Neural cell (in vitro differentiated cells): ENCODE data around the gene SEC24D. TPM values are rescaled to one million over a fixed set of nuclear protein-coding genes. Genes with fewer than 3 reads are reported as not detected.
A peak's percentile ranks its signal among the peaks of the same experiment; 100 is the strongest.

Source experiments
- H2AFZ ChIP-seq: fragments of 200-600, 300-800 bp; sonication (generic), shearing (Covaris generic); 2 replicates; pipeline ENCODE4 v1.6.0; 2014; ENCODE audit warnings: low read depth, mild to moderate bottlenecking, antibody characterized with exemption, low read length, moderate library complexity
- H3F3A ChIP-seq: fragments of 200-600 bp; shearing (Covaris generic); 2 replicates; pipeline ENCODE4 v1.6.1; 2016; ENCODE audit warnings: mild to moderate bottlenecking, moderate library complexity, mixed read lengths, antibody characterized with exemption, low read length; ENCODE audit not compliant: insufficient read depth, poor library complexity, severe bottlenecking
- H3K27ac ChIP-seq: fragments of 200-600, 300-800 bp; sonication (generic), shearing (Covaris generic); 2 replicates; pipeline ENCODE4 v1.5.1; 2014; ENCODE audit warnings: mild to moderate bottlenecking, low read length, moderate library complexity
- H3K27me3 ChIP-seq: fragments of 300-800, 200-600 bp; sonication (generic), shearing (Covaris generic); 2 replicates; pipeline ENCODE4 v1.6.0; 2014; ENCODE audit warnings: mild to moderate bottlenecking, low read depth, low read length, moderate library complexity; ENCODE audit not compliant: insufficient read depth
- H3K36me3 ChIP-seq: fragments of 300-800, 200-600 bp; sonication (generic), shearing (Covaris generic); 2 replicates; pipeline ENCODE4 v1.5.1; 2014; ENCODE audit warnings: mild to moderate bottlenecking, antibody characterized with exemption, low read length, moderate library complexity; ENCODE audit not compliant: insufficient read depth
- H3K4me2 ChIP-seq: fragments of 300-800, 200-600 bp; sonication (generic), shearing (Covaris generic); 2 replicates; pipeline ENCODE4 v1.6.0; 2014; ENCODE audit warnings: mild to moderate bottlenecking, low read length
- H3K4me3 ChIP-seq: fragments of 300-800, 200-600 bp; sonication (generic), shearing (Covaris generic); 2 replicates; pipeline ENCODE4 v1.5.1; 2014; ENCODE audit warnings: mild to moderate bottlenecking, low read length, moderate library complexity
- H3K79me2 ChIP-seq: fragments of 200-600 bp; shearing (Covaris generic); replicated peaks from 2 replicates; pipeline ENCODE4 v1.6.0; 2014; ENCODE audit warnings: mild to moderate bottlenecking, low read length, moderate library complexity; ENCODE audit not compliant: insufficient read depth
- H3K9ac ChIP-seq: fragments of 300-800, 200-600 bp; sonication (generic), shearing (Covaris generic); 2 replicates; pipeline ENCODE4 v1.6.1; 2016; ENCODE audit warnings: mild to moderate bottlenecking, low read length, mixed read lengths
- H3K9me2 ChIP-seq: fragments of 200-600 bp; shearing (Covaris generic); 2 replicates; pipeline ENCODE4 v1.6.1; 2016; ENCODE audit warnings: mild to moderate bottlenecking, low read length, mixed read lengths; ENCODE audit not compliant: insufficient read depth
- H3K9me3 ChIP-seq: fragments of 200-600, 300-800 bp; sonication (generic), shearing (Covaris generic); 2 replicates; pipeline ENCODE4 v1.6.1; 2016; ENCODE audit warnings: mild to moderate bottlenecking, mixed run types, low read length, moderate library complexity, mixed read lengths
- H4K20me1 ChIP-seq: fragments of 200-600 bp; shearing (Covaris generic); 2 replicates; pipeline ENCODE4 v1.6.1; 2016; ENCODE audit warnings: mild to moderate bottlenecking, mixed run types; ENCODE audit not compliant: insufficient read depth
- EP300 ChIP-seq: fragments of 450-650 bp; conservative IDR thresholded peaks from 2 replicates; pipeline ENCODE4 v1.6.1; 2014; ENCODE audit warnings: antibody characterized with exemption, mild to moderate bottlenecking, moderate library complexity; ENCODE audit not compliant: poor library complexity, severe bottlenecking
- EZH2 ChIP-seq: fragments of 200-600, 300-800 bp; shearing (Covaris generic), sonication (generic); IDR thresholded peaks from 2 replicates; pipeline ENCODE4 v1.6.1; 2014; ENCODE audit warnings: antibody characterized with exemption, low read length, borderline replicate concordance, mild to moderate bottlenecking; ENCODE audit not compliant: insufficient read depth, poor library complexity, severe bottlenecking
- MXI1 ChIP-seq: fragments of 450-650 bp; conservative IDR thresholded peaks from 2 replicates; pipeline ENCODE4 v1.6.1; 2014; ENCODE audit warnings: antibody characterized with exemption, mild to moderate bottlenecking; ENCODE audit not compliant: poor library complexity, severe bottlenecking
- POLR2AphosphoS5 ChIP-seq: IDR thresholded peaks from 2 replicates; pipeline ENCODE4 v1.6.1; 2012
- RAD21 ChIP-seq: fragments of 450-650 bp; conservative IDR thresholded peaks from 2 replicates; pipeline ENCODE4 v1.6.1; 2014; ENCODE audit warnings: antibody characterized with exemption, mild to moderate bottlenecking, moderate library complexity
- SMC3 ChIP-seq: fragments of 450-650 bp; conservative IDR thresholded peaks from 2 replicates; pipeline ENCODE4 v1.6.1; 2014; ENCODE audit warnings: antibody characterized with exemption, mild to moderate bottlenecking, moderate library complexity; ENCODE audit not compliant: poor library complexity
- TAF1 ChIP-seq: IDR thresholded peaks from 2 replicates; pipeline ENCODE4 v1.6.1; 2012; ENCODE audit warnings: low read depth
- polyA plus RNA-seq: library from polyadenylated mRNA; depleted of rRNA; stranded (reverse); fragments of >200 nt; gene quantifications from 2 replicates; pipeline ENCODE4 v1.2.3, GENCODE V29; 2014
- TF ChIP-seq, protein P1 (sequence below): fragments of 450-650 bp; IDR thresholded peaks from 2 replicates; pipeline ENCODE4 v1.5.1; 2014; ENCODE audit warnings: antibody characterized with exemption, mild to moderate bottlenecking, moderate library complexity; ENCODE audit not compliant: poor library complexity, severe bottlenecking
- TF ChIP-seq, protein P2 (sequence below): IDR thresholded peaks from 2 replicates; pipeline ENCODE4 v1.6.1; 2012; ENCODE audit warnings: borderline replicate concordance

SEC24D gene
- polyA plus RNA-seq, 1 donor from 2014 or later: 7.8 TPM

GRCh38 chr4:118772081-118772766 lies 63.7 kb downstream of the SEC24D start:
- H3K4me3 ChIP-seq: no peak overlapping the region
- H3K4me2 ChIP-seq: no peak overlapping the region
- H3K36me3 ChIP-seq: no peaks in the 10 kb centered on the region
- no peak overlapping the region for H3K27ac ChIP-seq
- no peaks in the 10 kb centered on the region for H3K79me2 ChIP-seq
- no peaks in the 10 kb centered on the region for H3K9me2 ChIP-seq
- no peak overlapping the region for H2AFZ ChIP-seq
- H3K9me3 ChIP-seq: no peaks in the 10 kb centered on the region
- TF ChIP-seq, protein P1, sequence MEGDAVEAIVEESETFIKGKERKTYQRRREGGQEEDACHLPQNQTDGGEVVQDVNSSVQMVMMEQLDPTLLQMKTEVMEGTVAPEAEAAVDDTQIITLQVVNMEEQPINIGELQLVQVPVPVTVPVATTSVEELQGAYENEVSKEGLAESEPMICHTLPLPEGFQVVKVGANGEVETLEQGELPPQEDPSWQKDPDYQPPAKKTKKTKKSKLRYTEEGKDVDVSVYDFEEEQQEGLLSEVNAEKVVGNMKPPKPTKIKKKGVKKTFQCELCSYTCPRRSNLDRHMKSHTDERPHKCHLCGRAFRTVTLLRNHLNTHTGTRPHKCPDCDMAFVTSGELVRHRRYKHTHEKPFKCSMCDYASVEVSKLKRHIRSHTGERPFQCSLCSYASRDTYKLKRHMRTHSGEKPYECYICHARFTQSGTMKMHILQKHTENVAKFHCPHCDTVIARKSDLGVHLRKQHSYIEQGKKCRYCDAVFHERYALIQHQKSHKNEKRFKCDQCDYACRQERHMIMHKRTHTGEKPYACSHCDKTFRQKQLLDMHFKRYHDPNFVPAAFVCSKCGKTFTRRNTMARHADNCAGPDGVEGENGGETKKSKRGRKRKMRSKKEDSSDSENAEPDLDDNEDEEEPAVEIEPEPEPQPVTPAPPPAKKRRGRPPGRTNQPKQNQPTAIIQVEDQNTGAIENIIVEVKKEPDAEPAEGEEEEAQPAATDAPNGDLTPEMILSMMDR: peak; percentile 83
- TF ChIP-seq POLR2AphosphoS5 (no peak), SMC3 (peak; percentile 86), RAD21 (peak; percentile 87), EZH2 (no peak)
- TF ChIP-seq, protein P2, sequence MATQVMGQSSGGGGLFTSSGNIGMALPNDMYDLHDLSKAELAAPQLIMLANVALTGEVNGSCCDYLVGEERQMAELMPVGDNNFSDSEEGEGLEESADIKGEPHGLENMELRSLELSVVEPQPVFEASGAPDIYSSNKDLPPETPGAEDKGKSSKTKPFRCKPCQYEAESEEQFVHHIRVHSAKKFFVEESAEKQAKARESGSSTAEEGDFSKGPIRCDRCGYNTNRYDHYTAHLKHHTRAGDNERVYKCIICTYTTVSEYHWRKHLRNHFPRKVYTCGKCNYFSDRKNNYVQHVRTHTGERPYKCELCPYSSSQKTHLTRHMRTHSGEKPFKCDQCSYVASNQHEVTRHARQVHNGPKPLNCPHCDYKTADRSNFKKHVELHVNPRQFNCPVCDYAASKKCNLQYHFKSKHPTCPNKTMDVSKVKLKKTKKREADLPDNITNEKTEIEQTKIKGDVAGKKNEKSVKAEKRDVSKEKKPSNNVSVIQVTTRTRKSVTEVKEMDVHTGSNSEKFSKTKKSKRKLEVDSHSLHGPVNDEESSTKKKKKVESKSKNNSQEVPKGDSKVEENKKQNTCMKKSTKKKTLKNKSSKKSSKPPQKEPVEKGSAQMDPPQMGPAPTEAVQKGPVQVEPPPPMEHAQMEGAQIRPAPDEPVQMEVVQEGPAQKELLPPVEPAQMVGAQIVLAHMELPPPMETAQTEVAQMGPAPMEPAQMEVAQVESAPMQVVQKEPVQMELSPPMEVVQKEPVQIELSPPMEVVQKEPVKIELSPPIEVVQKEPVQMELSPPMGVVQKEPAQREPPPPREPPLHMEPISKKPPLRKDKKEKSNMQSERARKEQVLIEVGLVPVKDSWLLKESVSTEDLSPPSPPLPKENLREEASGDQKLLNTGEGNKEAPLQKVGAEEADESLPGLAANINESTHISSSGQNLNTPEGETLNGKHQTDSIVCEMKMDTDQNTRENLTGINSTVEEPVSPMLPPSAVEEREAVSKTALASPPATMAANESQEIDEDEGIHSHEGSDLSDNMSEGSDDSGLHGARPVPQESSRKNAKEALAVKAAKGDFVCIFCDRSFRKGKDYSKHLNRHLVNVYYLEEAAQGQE: no peak
- no peak overlapping the region for H3K9ac ChIP-seq
- no peaks in the 10 kb centered on the region for H3F3A ChIP-seq
- H3K27me3 ChIP-seq: no peaks in the 10 kb centered on the region
- H4K20me1 ChIP-seq: no peaks in the 10 kb centered on the region

GRCh38 chr4:118770741-118771187 lies 65.2 kb downstream of the SEC24D start:
- Histone ChIP-seq H3K36me3 (no peaks in the 10 kb centered on the region), H3K27ac (no peak overlapping the region), H3K4me2 (no peak overlapping the region), H2AFZ (no peak overlapping the region), H3F3A (no peaks in the 10 kb centered on the region), H3K27me3 (no peaks in the 10 kb centered on the region), H3K9me2 (no peaks in the 10 kb centered on the region), H3K4me3 (no peak overlapping the region), H3K9me3 (no peaks in the 10 kb centered on the region), H3K9ac (no peak overlapping the region), H3K79me2 (no peaks in the 10 kb centered on the region), H4K20me1 (no peaks in the 10 kb centered on the region)
- TF ChIP-seq SMC3 (no peak), TAF1 (no peak), EP300 (no peak)

GRCh38 chr4:118769161-118769560 lies 66.8 kb downstream of the SEC24D start:
- Histone ChIP-seq H3K36me3 (no peaks in the 10 kb centered on the region), H2AFZ (no peak overlapping the region), H3K4me3 (no peak overlapping the region), H3K79me2 (no peaks in the 10 kb centered on the region), H3K9me3 (no peaks in the 10 kb centered on the region), H3K9ac (no peak overlapping the region), H3F3A (no peaks in the 10 kb centered on the region), H3K9me2 (no peaks in the 10 kb centered on the region), H3K27ac (no peak overlapping the region), H4K20me1 (no peaks in the 10 kb centered on the region), H3K27me3 (no peaks in the 10 kb centered on the region), H3K4me2 (no peak overlapping the region)
- TF ChIP-seq EZH2 (no peak), POLR2AphosphoS5 (no peak), TAF1 (no peak), EP300 (no peak), MXI1 (no peak), RAD21 (no peak), SMC3 (no peak)
- TF ChIP-seq, protein P1: no peak
- TF ChIP-seq, protein P2: no peak
